Right lobe of liver (tissue), 4 donors: ENCODE data around the gene ZNF416.

ENCODE experiments used
- CTCF ChIP-seq, 4 donors: fragments of 200-600 bp in 3 of 4; fragments of 450-650 bp in 1 of 4; IDR thresholded peaks; one replicate each; pipeline versions ENCODE4 v1.5.1 to v1.8.0; 2016 to 2022; ENCODE audit warnings: antibody characterized with exemption in 4 of 4, mild to moderate bottlenecking in 2 of 4
- POLR2A ChIP-seq: fragments of 450-650 bp; IDR thresholded peaks from one replicate; pipeline ENCODE4 v1.6.1; 2017; ENCODE audit warnings: antibody characterized with exemption, mild to moderate bottlenecking
- donor health status: DM: no; HTN: no; CAD: no.
- donor health status: DM: no; HTN: no; CAD: no.
- donor health status: DM: no; HTN: yes; CAD: no.

- TF ChIP-seq POLR2A (no peak), CTCF (IDR thresholded peaks at IDR 0.05) (no peak)
Measured at GRCh38 chr19:57599377-57599760, 20.7 kb upstream of the ZNF416 start.
